Nucleus accumbens (tissue), 56 donors: ENCODE results near the gene CNDP2.

ENCODE experiments used
- DNase-seq, 56 donors: peaks; one replicate each; lab custom pipeline; 2025; lab: John Stamatoyannopoulos, UW

The CNDP2 gene

GRCh38 chr18:74468547-74469061 is 27.6 kb upstream of the CNDP2 start:
- peak in 1 of 56 donors; percentile 35 for DNase-seq

GRCh38 chr18:74472312-74472711 is 23.9 kb upstream of the CNDP2 start:
- no peak for DNase-seq

- no peak for DNase-seq
Observed at GRCh38 chr18:74473976-74474640, 22.1 kb upstream of the CNDP2 start.

- DNase-seq, result peak in 44 of 56 donors; percentile 5 to 82 (median 48)
Observed at GRCh38 chr18:74476140-74476539, 20.0 kb upstream of the CNDP2 start.

- DNase-seq, result no peak
Observed at GRCh38 chr18:74477771-74478170, 18.4 kb upstream of the CNDP2 start.

GRCh38 chr18:74478316-74478715 is 17.8 kb upstream of the CNDP2 start:
- no peak for DNase-seq

GRCh38 chr18:74478880-74479279 is 17.3 kb upstream of the CNDP2 start:
- no peak for DNase-seq

GRCh38 chr18:74479486-74480148 is 16.5 kb upstream of the CNDP2 start:
- no peak for DNase-seq

- no peak for DNase-seq
Observed at GRCh38 chr18:74480149-74480651, 16.0 kb upstream of the CNDP2 start.

- no peak for DNase-seq
Observed at GRCh38 chr18:74482697-74483096, 13.5 kb upstream of the CNDP2 start.

- peak in 6 of 56 donors; percentile 13 to 36 (median 30) for DNase-seq
Observed at GRCh38 chr18:74486119-74486849, 9.9 kb upstream of the CNDP2 start.

GRCh38 chr18:74488354-74488753 is 7.8 kb upstream of the CNDP2 start:
- no peak for DNase-seq

- DNase-seq, result no peak
Observed at GRCh38 chr18:74488864-74489263, 7.3 kb upstream of the CNDP2 start.

- no peak for DNase-seq
Observed at GRCh38 chr18:74489676-74490075, 6.5 kb upstream of the CNDP2 start.

GRCh38 chr18:74492259-74492658 is 3.9 kb upstream of the CNDP2 start:
- no peak for DNase-seq

- DNase-seq, result peak in 26 of 56 donors; percentile 7 to 77 (median 44)
Observed at GRCh38 chr18:74493689-74494088, 2.5 kb upstream of the CNDP2 start.

- no peak for DNase-seq
Observed at GRCh38 chr18:74494514-74494913, 1.6 kb upstream of the CNDP2 start.

- peak in 31 of 56 donors; percentile 38 to 87 (median 72) for DNase-seq
Observed at GRCh38 chr18:74496508-74497323, 553 bp downstream of the CNDP2 start.

GRCh38 chr18:74497324-74497676 is 1.1 kb downstream of the CNDP2 start:
- no peak for DNase-seq

- no peak for DNase-seq
Observed at GRCh38 chr18:74497778-74498177, 1.6 kb downstream of the CNDP2 start.
